H1 (cell line): Measurements from ENCODE around the gene DNAAF5. TPM values are rescaled to one million over a fixed set of nuclear protein-coding genes. Genes with fewer than 3 reads are reported as not detected.

Source experiments
- CTCF ChIA-PET: fragments of 300-600 bp; sonication (Branson Sonifier 250); formaldehyde crosslinking; loops from one replicate; lab custom pipeline; 2021; ENCODE audit not compliant: partially characterized antibody; lab: Charles Lee
- POLR2A ChIA-PET: fragments of 300-600 bp; sonication (Branson Sonifier 250); formaldehyde crosslinking; loops from one replicate; lab custom pipeline; 2021; ENCODE audit warnings: inconsistent platforms; ENCODE audit not compliant: partially characterized antibody; lab: Charles Lee
- DNase-seq, 2 experiments: peaks; one replicate each; pipeline versions ENCODE4 v3.0.0 to v3.0.0-alpha.2; 2010 to 2022; ENCODE audit warnings: low spot score in 2 of 2, low read depth in 1 of 2, mixed read lengths in 1 of 2
- FAIRE-seq: peaks from 2 replicates; lab custom pipeline; 2011; peaks lifted over from hg19 to GRCh38; lab: Jason Lieb, UNC
- H2AFZ ChIP-seq: 2 replicates; pipeline ENCODE4 v1.8.1; 2012; ENCODE audit warnings: low read length, inconsistent platforms
- H2AK5ac ChIP-seq: 2 replicates; pipeline ENCODE4 v1.6.1; 2013; ENCODE audit warnings: low read depth, low read length
- H2BK120ac ChIP-seq: replicated peaks from 2 replicates; pipeline ENCODE3; 2013; ENCODE audit warnings: low read depth, low read length, inconsistent platforms
- H2BK12ac ChIP-seq: 2 replicates; pipeline ENCODE4 v1.6.1; 2013; ENCODE audit warnings: low read depth, low read length
- H2BK15ac ChIP-seq: 2 replicates; pipeline ENCODE4 v1.6.1; 2013; ENCODE audit warnings: low read length
- H2BK20ac ChIP-seq: 2 replicates; pipeline ENCODE4 v1.6.1; 2013; ENCODE audit warnings: low read length
- H2BK5ac ChIP-seq: 2 replicates; pipeline ENCODE4 v1.6.1; 2013; ENCODE audit warnings: low read depth, low read length
- H3K14ac ChIP-seq: 2 replicates; pipeline ENCODE4 v1.6.1; 2013; ENCODE audit warnings: inconsistent platforms; ENCODE audit not compliant: insufficient read length
- H3K18ac ChIP-seq: 2 replicates; pipeline ENCODE4 v1.6.1; 2013; ENCODE audit warnings: low read length; ENCODE audit errors: extremely low read depth
- H3K23ac ChIP-seq: 2 replicates; pipeline ENCODE4 v1.6.1; 2013; ENCODE audit warnings: inconsistent platforms; ENCODE audit not compliant: insufficient read length
- H3K23me2 ChIP-seq: 2 replicates; pipeline ENCODE4 v1.6.1; 2013; ENCODE audit warnings: low read depth, low read length
- H3K27ac ChIP-seq: 2 replicates; pipeline ENCODE4 v1.6.1; 2011; ENCODE audit warnings: low read depth, low read length, inconsistent platforms
- H3K27me3 ChIP-seq, 4 experiments: replicated peaks in 1 of 4; 1 replicate in 1 of 4; 2 replicates in 3 of 4; pipeline versions ENCODE4 v1.6.1 to v1.8.1; 2011 to 2013; ENCODE audit warnings: low read length in 3 of 4, mild to moderate bottlenecking in 3 of 4, inconsistent platforms in 2 of 4, mixed read lengths in 2 of 4, moderate library complexity in 1 of 4; ENCODE audit not compliant: control insufficient read depth in 3 of 4, insufficient read depth in 3 of 4; ENCODE audit errors: extremely low read depth in 1 of 4
- H3K36me3 ChIP-seq, 4 experiments: 2 replicates each; pipeline versions ENCODE4 v1.6.1 to v1.8.1; 2011 to 2013; ENCODE audit warnings: mild to moderate bottlenecking in 4 of 4, low read length in 3 of 4, moderate library complexity in 2 of 4, control low read depth in 1 of 4, inconsistent platforms in 1 of 4; ENCODE audit not compliant: insufficient read depth in 4 of 4, control insufficient read depth in 2 of 4
- H3K4ac ChIP-seq: replicated peaks from 2 replicates; pipeline ENCODE3; 2013; ENCODE audit warnings: low read length, low read depth, mixed read lengths, inconsistent platforms; ENCODE audit not compliant: insufficient read length
- H3K4me1 ChIP-seq, 4 experiments: replicated peaks in 1 of 4; 1 replicate in 1 of 4; 2 replicates in 3 of 4; pipeline versions ENCODE4 v1.6.1 to v1.8.1; 2011 to 2013; ENCODE audit warnings: low read length in 3 of 4, inconsistent platforms in 2 of 4, mixed read lengths in 1 of 4; ENCODE audit not compliant: insufficient read depth in 4 of 4, control insufficient read depth in 3 of 4
- H3K4me2 ChIP-seq, 2 experiments: 2 replicates each; pipeline versions ENCODE4 v1.6.1 to v1.8.1; 2011 to 2013; ENCODE audit warnings: low read depth in 2 of 2, low read length in 2 of 2, control low read depth in 1 of 2, inconsistent platforms in 1 of 2, mild to moderate bottlenecking in 1 of 2; ENCODE audit not compliant: insufficient read depth in 1 of 2
- H3K4me3 ChIP-seq, 4 experiments: fragments of 200-600, 300-600 bp in 1 of 4; sonication (generic), shearing (Covaris generic), sonication (Bioruptor Twin) in 1 of 4; 2 replicates each; pipeline versions ENCODE4 v1.5.1 to v1.8.1; 2011 to 2016; ENCODE audit warnings: low read length in 4 of 4, low read depth in 3 of 4, control low read depth in 2 of 4, inconsistent platforms in 2 of 4, mild to moderate bottlenecking in 2 of 4, mixed read lengths in 1 of 4, moderate library complexity in 1 of 4; ENCODE audit not compliant: insufficient read depth in 2 of 4; ENCODE audit errors: extremely low read depth in 1 of 4
- H3K56ac ChIP-seq: replicated peaks from 2 replicates; pipeline ENCODE3; 2013; ENCODE audit warnings: low read depth, mild to moderate bottlenecking, mixed read lengths, low read length, inconsistent platforms; ENCODE audit not compliant: insufficient read length
- H3K79me1 ChIP-seq: 2 replicates; pipeline ENCODE4 v1.6.1; 2013; ENCODE audit warnings: low read depth, low read length, control low read depth
- H3K79me2 ChIP-seq, 2 experiments: 2 replicates each; pipeline versions ENCODE4 v1.6.1 to v1.8.1; 2012 to 2013; ENCODE audit warnings: low read length in 2 of 2, mild to moderate bottlenecking in 2 of 2, inconsistent platforms in 1 of 2; ENCODE audit not compliant: insufficient read depth in 2 of 2, control insufficient read depth in 1 of 2
- H3K9ac ChIP-seq, 4 experiments: replicated peaks in 1 of 4; 1 replicate in 1 of 4; 2 replicates in 3 of 4; pipeline versions ENCODE4 v1.6.1 to v1.8.1; 2011 to 2013; ENCODE audit warnings: low read depth in 3 of 4, low read length in 3 of 4, control low read depth in 2 of 4, mild to moderate bottlenecking in 2 of 4, moderate library complexity in 2 of 4, inconsistent platforms in 1 of 4; ENCODE audit errors: extremely low read depth in 1 of 4
- H3K9me3 ChIP-seq, 2 experiments: 2 replicates each; pipeline versions ENCODE4 v1.6.1 to v1.8.1; 2012 to 2013; ENCODE audit warnings: mild to moderate bottlenecking in 2 of 2, moderate library complexity in 2 of 2, control low read depth in 1 of 2, inconsistent platforms in 1 of 2, low read depth in 1 of 2, low read length in 1 of 2, mixed read lengths in 1 of 2; ENCODE audit not compliant: insufficient read depth in 2 of 2
- H4K20me1 ChIP-seq, 2 experiments: replicated peaks in 1 of 2; 2 replicates each; pipeline versions ENCODE3 to v1.8.1; 2011 to 2013; ENCODE audit warnings: inconsistent platforms in 2 of 2, low read length in 2 of 2, mild to moderate bottlenecking in 1 of 2; ENCODE audit not compliant: insufficient read depth in 2 of 2, control insufficient read depth in 1 of 2
- H4K5ac ChIP-seq: 2 replicates; pipeline ENCODE4 v1.6.1; 2013; ENCODE audit warnings: low read length, low read depth, mixed read lengths, inconsistent platforms; ENCODE audit not compliant: insufficient read length
- H4K8ac ChIP-seq: 2 replicates; pipeline ENCODE4 v1.8.0; 2013; ENCODE audit warnings: mild to moderate bottlenecking, moderate library complexity, low read length, inconsistent platforms; ENCODE audit not compliant: insufficient read depth; ENCODE audit errors: extremely low read depth
- H4K91ac ChIP-seq: replicated peaks from 2 replicates; pipeline ENCODE3; 2013; ENCODE audit warnings: low read length, mixed read lengths, inconsistent platforms; ENCODE audit not compliant: insufficient read length
- ATF2 ChIP-seq: IDR thresholded peaks from 2 replicates; pipeline ENCODE4 v1.6.1; 2012; ENCODE audit warnings: low read length, inconsistent platforms
- BCL11A ChIP-seq, 2 experiments: IDR thresholded peaks; one replicate each; pipeline ENCODE4 v1.6.1; 2011; ENCODE audit warnings: low read depth in 2 of 2, low read length in 2 of 2, mild to moderate bottlenecking in 2 of 2
- CBX5 ChIP-seq: fragments of 300-800, 300-1000 bp; sonication (generic); IDR thresholded peaks from 2 replicates; pipeline ENCODE4 v1.7.1; 2016; ENCODE audit warnings: antibody characterized with exemption, low read length, low read depth
- CEBPB ChIP-seq: IDR thresholded peaks from 2 replicates; pipeline ENCODE4 v1.6.1; 2012; ENCODE audit warnings: low read depth, low read length
- CHD2 ChIP-seq: IDR thresholded peaks from 2 replicates; pipeline ENCODE4 v1.6.1; 2012; ENCODE audit warnings: low read length, improper control_type of control experiment
- CTBP2 ChIP-seq: IDR thresholded peaks from 2 replicates; pipeline ENCODE4 v1.7.0; 2011; ENCODE audit warnings: borderline replicate concordance, mild to moderate bottlenecking, moderate library complexity, mixed read lengths, low read length; ENCODE audit not compliant: insufficient read depth, insufficient read length
- EGR1 ChIP-seq: IDR thresholded peaks from 2 replicates; pipeline ENCODE4 v1.6.1; 2011; ENCODE audit warnings: low read depth, low read length, borderline replicate concordance
- PHF8 ChIP-seq: fragments of 200-600 bp; sonication (generic); conservative IDR thresholded peaks from 2 replicates; pipeline ENCODE4 v1.7.1; 2012; ENCODE audit warnings: low read depth, mild to moderate bottlenecking, inconsistent platforms, low read length, moderate library complexity
- RNF2 ChIP-seq: fragments of 200-900, 300-1000 bp; sonication (generic); IDR thresholded peaks from 2 replicates; pipeline ENCODE4 v1.7.1; 2016; ENCODE audit warnings: borderline replicate concordance, low read depth, mild to moderate bottlenecking, antibody characterized with exemption, low read length; ENCODE audit not compliant: poor library complexity, severe bottlenecking; ENCODE audit errors: missing control alignments
- TAF1 ChIP-seq: IDR thresholded peaks from 2 replicates; pipeline ENCODE4 v1.6.1; 2011; ENCODE audit warnings: mild to moderate bottlenecking, low read depth, low read length
- TAF7 ChIP-seq: optimal IDR thresholded peaks from 2 replicates; pipeline ENCODE3; 2011; ENCODE audit warnings: low read depth, mild to moderate bottlenecking, inconsistent platforms, low read length, moderate library complexity, borderline replicate concordance
- TEAD4 ChIP-seq: IDR thresholded peaks from 2 replicates; pipeline ENCODE4 v1.6.1; 2012; ENCODE audit warnings: low read depth, low read length, inconsistent platforms, mixed read lengths
- WGBS, 2 experiments: shearing (Covaris generic) in 1 of 2; methylation state at CpG; one replicate each; pipeline versions ENCODE4 v1.1.6 to v1.1.7; 2013 to 2015; ENCODE audit warnings: low lambda C conversion rate in 2 of 2, mixed read lengths in 2 of 2, inconsistent platforms in 1 of 2, low coverage in 1 of 2, missing lambda C conversion rate in 1 of 2; ENCODE audit not compliant: insufficient replicate concordance in 2 of 2, insufficient coverage in 1 of 2, insufficient read length in 1 of 2; ENCODE audit errors: extremely low coverage in 1 of 2, missing lambda C conversion rate in 1 of 2; 5-methylcytosine and 5-hydroxymethylcytosine counted together
- polyA plus RNA-seq, 7 experiments: library from polyadenylated mRNA; depleted of rRNA in 3 of 7; stranded (reverse) in 5 of 7; unstranded in 2 of 7; fragments of >200 nt in 5 of 7; fragments of 200-250 nt in 2 of 7; gene quantifications; 1 replicate in 5 of 7; 2 replicates in 1 of 7; 4 replicates in 1 of 7; pipeline versions ENCODE4 v1.2.1 to v1.2.3, GENCODE V29; 2011 to 2013; ENCODE audit warnings: missing spikeins in 2 of 7, mixed read lengths in 2 of 7
- total RNA-seq: library from RNA; stranded (reverse); fragmentation: NEBNext Ultra II Directional; extraction: Animal tissue kit (Norgen Biotek cat#: 25700); gene quantifications from 2 replicates; pipeline ENCODE4 v1.2.1, GENCODE V29; 2021

DNAAF5 gene
- total and polyA plus RNA-seq, 2 of the 8 experiments (the other 6 are each of a cell fraction or from before 2014, with no cell fraction given), result 55.1 to 95.9 TPM

- no peaks in the 10 kb centered on the region for H3K27me3 ChIP-seq
- H3K4me3 ChIP-seq, result no peak overlapping the region
- no peak overlapping the region for H2BK12ac ChIP-seq
- H3K23ac ChIP-seq, result no peak overlapping the region
- H4K5ac ChIP-seq, result no peak overlapping the region
- H2BK20ac ChIP-seq, result no peak overlapping the region
- no peak for DNase-seq
- H3K9ac ChIP-seq, result no peak overlapping the region
- peaks cover 2% of the 10 kb centered on the region; the same call in 1 of the 2 replicates for H3K23me2 ChIP-seq
- no peak overlapping the region for H2BK120ac ChIP-seq
- POLR2A ChIA-PET, result interaction anchor here (0.8 kb wide), 1 partner anchor 9 kb away, joined by 3 read pairs; no protein-coding TSS in a partner anchor
- peaks cover 3% of the 10 kb centered on the region; the same call in 1 of the 2 replicates for H3K79me1 ChIP-seq
- no peak overlapping the region for H3K27ac ChIP-seq
- peaks cover 6 to 7% of the 10 kb centered on the region in 2 experiments; a peak in 3 of 4 replicates for H3K9me3 ChIP-seq
- H3K18ac ChIP-seq, result no peak overlapping the region
- no peak overlapping the region for H3K14ac ChIP-seq
- no peak overlapping the region for H4K91ac ChIP-seq
- H2BK5ac ChIP-seq, result no peak overlapping the region
- H3K79me2 ChIP-seq, result no peaks in the 10 kb centered on the region; a peak in 1 of 4 replicates
- H2AK5ac ChIP-seq, result no peak overlapping the region
- no peak overlapping the region for H3K4ac ChIP-seq
- no peak overlapping the region for H4K8ac ChIP-seq
- CTCF ChIA-PET, result interaction anchor here (0.5 to 1.0 kb wide), 2 partner anchors 49 to 825 kb away, joined by 3 read pairs; no protein-coding TSS in a partner anchor
- peaks cover 0 to 25% (median 7%) of the 10 kb centered on the region in 4 experiments; a peak in 7 of 8 replicates for H3K36me3 ChIP-seq
- H4K20me1 ChIP-seq, result no peaks in the 10 kb centered on the region
- WGBS, 2 experiments, result 87% methylated on average over 11 of the region's 11 CpGs; no CpG with 5 or more reads in 1 of the 2 experiments
- H3K56ac ChIP-seq, result no peak overlapping the region
- no peak for FAIRE-seq
- no peak overlapping the region for H2BK15ac ChIP-seq
- no peak overlapping the region for H2AFZ ChIP-seq
- H3K4me2 ChIP-seq, result no peak overlapping the region
- no peaks in the 10 kb centered on the region for H3K4me1 ChIP-seq
- TF ChIP-seq ATF2, result no peak
- TF ChIP-seq CEBPB, result no peak
- no peak for TF ChIP-seq TAF7
- TF ChIP-seq CTBP2, result no peak
- no peak for TF ChIP-seq CHD2
- TF ChIP-seq PHF8, result no peak
- TF ChIP-seq TAF1, result no peak
- no peak for TF ChIP-seq BCL11A (IDR thresholded peaks at IDR 0.05; ENCODE audit: low read depth in 2 of 2, low read length in 2 of 2)
- no peak for TF ChIP-seq RNF2
- TF ChIP-seq CBX5, result no peak
- no peak for TF ChIP-seq TEAD4
- TF ChIP-seq EGR1, result no peak
Observed at GRCh38 chr7:682810-683209, 43.7 kb upstream of the DNAAF5 start.
